T1000 (cell line): ENCODE data around the gene TENM4.
A peak's percentile ranks its signal among the peaks of the same experiment; 100 is the strongest.

Experiments used
- DNase-seq: peaks from one replicate; lab custom pipeline; 2025; ENCODE audit warnings: mixed read lengths; lab: John Stamatoyannopoulos, UW

Gene TENM4

DNA sequence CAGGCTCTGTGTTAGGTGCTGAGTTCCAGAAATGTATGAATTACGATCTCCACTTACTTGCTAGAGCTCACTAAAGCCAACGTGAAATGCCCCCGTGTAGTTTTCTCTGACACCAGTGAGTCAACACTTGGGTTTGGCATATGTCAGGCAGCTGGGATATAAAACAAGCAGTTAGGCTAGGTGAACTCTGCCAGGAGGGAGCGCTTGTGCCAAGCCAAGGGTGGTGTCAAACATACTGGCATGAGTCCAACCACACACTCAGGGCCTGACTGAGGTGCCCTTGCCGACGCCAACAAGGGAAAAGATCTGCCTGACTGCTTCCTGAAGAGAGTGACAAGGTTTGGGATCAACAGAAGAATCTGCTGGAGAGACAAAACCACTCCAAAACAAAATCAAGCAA lies 698.4 kb downstream of the TENM4 start:
- DNase-seq = no peak

DNA sequence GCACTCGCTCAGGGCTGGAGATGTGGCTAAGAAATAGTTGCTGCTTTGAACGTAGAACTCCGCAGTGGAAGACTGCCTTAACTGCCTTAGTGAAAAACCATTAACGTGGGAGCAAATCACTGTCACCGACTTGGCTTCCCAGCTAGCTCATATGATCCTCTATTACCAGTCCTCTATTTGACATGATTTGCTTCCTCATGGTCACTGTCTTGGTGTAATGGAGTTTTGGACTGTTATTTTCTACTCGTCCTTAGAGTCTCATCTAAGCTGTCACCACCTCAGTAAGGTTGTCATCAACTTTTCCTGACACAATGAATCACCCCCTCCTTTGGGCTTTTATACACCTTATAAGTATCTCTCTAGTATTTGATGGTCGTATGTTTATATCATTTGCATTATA lies 699.1 kb downstream of the TENM4 start:
- no peak for DNase-seq

DNA sequence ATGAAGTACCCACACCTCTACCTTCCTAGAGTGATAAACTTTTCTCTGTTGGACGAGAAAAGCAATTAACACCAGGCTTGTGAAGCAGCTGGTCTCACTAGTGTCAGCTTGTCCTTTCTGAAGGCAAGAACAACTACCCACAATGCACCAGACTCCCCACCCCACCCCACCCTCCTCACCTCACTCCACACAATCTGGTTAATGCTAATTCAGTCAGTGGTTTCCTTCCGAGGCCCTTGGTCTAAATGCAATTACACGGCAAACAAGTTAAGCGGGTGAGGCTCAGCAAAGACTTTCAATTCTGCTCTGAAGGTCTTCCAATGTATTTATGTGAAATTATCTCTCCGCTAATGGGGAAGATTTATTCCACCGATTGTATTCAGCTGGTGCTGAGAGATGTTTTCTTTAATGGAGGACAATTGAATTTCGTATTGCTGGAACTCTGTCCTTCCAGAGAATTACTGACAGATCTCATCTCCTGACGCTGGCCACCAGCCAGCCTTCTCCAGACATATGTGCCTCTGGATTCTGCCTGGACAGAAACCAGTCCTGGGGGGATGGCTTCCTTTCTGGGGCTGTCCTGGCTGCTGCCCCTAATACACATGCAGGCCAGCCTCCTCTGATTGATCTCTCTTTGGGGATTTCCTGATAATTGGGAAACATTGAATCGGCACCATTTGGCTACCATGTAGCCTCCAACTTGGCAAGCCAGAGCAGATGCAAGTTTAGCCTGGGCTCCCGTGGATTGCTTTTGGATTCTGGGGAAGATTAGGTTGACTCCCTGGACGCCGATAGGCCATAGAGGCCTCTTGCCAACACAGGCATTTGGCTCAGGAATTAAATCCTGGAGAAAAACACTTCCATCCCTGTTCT lies 700.4 kb downstream of the TENM4 start:
- DNase-seq = no peak

DNA sequence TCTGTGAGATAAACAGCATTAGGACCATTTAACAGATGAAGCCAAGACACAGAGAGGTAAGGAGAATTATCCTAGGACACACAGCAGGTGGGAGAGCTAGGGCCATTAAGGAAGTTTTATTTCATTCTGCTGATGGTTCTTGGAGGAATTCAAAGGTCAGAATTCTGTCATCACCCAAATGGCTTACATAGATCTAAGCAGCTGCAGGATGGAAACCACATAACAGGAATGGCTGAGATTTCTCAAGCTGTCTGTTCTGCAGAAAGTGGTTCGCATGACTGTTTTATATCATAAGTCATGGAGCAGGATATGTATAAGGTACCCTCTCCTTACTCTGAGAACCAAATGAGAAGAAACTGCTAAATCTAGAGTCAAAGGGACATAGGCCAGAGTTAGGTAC lies 702.9 kb downstream of the TENM4 start:
- no peak for DNase-seq

DNA sequence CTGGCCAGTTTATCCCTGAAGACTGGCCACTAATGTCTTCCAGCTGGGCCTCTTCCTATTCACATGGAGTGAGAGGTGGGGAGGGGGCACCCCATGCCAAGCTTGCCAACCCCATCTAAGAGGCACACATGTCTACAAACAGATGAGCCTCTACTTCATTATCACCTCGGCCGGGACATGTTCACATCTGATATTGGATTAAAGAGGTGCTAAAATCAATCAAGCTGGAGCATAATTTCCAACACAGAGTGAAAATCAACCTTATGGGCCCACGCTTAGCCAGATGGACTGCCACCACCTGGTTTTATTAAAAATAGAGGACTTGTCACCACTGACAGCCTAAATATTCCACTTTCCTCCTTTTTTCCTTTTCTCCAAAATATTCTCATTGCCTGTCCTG lies 703.5 kb downstream of the TENM4 start:
- no peak for DNase-seq

DNA sequence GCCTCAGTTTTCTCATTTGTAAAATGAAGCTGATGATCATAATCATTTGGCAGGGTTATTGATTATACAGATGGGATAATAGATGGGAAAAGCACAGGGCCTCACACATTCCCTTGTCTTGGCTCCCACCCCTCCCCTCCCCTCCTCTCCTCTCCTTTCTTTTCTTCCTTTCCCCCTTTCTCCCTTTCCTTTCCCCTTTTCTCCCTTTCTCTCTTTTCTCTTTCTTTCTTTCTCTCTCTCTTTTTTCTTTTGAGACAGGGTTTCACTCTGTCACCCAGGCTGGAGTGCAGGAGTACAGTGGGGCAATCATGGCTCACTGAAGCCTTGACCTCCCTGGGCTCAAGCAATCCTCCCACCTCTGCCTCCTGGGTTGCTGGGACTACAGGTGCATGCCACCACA lies 705.1 kb downstream of the TENM4 start:
- DNase-seq = no peak

DNA sequence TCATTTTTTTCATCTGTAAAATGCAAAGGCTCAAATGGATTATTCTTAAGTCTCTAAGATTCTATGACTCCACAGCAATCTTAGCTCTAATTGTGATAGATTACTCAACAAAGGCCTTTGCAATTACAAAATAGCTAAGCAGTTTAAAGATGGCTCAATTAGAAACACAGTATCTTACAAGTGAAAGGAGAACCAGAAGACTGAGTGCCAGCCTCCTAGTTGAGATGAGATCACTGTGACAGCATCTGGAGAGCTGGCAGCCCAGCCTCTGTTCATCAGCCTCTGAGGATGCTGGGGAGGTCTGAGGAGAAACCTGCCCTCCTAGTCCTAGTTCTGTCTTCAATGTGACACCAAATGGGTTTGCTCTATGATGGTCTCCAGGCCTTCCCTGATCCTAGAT lies 707.8 kb downstream of the TENM4 start:
- no peak for DNase-seq

DNA sequence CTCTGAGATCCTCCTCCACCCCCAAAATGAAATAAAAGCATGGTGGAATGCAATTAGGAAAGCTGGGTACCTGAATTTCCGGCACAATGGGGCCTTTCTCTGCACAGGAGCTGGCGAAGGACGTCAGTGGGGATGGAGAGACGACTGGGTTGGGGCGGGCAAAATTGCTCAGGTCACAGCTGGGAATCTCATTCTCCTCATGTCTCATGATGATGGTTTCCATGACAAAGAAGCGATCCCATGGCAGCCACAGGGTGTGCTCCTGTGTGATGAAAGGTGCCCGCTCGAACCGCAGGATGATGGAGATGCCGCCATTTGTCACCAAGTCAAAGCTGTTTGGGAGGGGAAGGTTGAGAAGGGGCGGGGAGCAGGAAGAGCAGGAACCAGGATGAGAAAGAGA lies 708.6 kb downstream of the TENM4 start:
- DNase-seq = no peak

DNA sequence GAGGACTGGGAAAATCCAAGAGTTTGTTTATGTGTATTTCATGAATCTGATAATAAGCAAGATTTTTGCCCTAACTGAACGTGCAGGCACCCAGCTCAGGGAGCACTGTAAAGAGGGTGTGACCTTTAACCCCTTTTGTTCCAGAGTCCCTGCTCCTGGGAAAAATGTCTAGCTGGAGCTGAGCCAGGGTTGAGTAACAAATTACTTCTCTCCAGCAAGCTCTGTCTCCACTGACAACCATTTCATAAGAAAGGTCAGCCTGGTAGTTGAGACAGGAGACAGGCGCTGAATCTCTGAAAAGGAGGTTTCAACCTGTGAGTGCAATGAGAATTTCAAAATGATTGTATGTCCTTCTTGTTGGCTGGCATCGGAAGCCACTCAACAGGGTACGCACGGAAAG lies 709.8 kb downstream of the TENM4 start:
- DNase-seq = no peak

DNA sequence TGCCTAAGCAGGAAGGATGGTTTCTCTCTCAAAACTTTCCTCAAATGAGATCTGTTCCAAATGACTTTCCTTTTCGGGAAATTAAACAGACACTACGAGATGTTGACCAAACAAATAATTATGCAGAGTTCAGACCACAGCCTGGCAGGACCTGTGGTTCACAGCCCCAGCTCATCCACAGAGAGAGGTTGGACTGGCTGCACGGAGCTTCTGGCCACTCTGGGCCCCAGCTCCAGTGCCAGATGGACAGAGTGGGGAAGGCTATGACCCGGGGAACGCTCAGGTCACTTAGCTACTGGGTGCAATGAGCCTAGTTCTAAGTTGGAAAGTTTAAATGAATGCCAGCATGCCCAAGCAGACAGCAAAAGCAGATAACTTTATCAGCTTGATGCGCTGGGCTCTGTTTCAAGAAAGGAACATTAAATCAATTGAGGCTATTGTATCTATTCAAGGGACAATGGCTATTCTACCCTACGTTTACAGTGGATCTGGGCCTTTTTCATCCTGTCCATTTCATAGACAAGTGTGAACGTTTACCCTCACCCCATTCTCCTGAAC lies 710.5 kb downstream of the TENM4 start:
- DNase-seq = no peak

DNA sequence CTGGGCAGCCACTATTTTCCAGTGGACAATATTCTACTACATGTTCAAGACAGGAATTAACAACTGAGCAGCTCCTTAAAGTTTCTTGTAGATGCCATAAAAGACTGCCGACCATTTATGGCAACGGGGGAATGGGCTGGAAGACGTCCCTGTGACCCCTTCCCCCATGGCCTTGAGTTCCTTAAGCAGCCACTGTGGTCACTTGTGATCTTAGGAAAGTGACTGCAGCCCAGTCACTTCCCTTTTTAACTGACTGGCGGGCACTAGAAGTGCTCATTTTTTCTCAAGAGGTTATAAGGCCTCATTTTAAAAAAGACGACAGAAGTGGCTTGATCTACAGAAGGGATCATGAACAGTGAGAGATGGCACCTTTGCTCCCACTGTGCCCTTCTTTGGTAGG lies 713.0 kb downstream of the TENM4 start:
- no peak for DNase-seq

DNA sequence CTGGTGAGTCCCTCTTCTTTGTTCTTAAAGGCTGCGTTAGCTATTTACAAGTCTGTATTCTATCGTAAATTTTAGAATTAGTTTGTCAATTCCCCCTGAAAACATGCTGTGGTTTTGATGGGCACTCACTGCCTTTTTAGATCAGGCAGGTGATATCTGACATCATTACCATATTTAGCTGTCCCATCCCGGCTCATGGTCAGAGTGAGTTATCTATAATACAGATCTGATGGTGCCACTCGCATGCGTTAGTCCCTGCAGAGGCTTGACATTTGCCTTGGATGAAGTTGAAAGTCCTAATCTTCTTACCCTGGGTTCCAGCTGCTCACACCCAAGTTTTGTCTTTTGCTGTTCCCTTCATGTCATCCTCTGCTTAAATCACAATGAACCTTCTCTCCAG lies 715.6 kb downstream of the TENM4 start:
- no peak for DNase-seq

DNA sequence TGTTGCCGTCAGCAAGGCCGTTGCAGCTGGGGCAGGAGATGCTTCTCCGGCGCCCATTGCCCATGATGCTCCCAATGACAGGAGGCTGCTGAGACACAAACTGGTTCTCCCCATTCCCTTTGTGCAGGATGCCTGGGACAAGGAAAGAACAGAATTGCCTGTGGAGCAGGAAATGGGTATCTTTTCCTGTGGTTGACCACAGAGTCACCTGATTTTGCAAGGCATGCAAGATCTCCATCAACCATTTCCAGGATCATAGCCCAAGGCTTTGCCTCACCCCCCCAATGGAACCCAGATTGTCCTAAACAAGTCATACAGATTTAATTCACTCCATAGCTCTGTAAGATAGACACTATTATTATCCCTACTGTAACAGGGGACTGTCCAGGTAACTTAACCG lies 718.0 kb downstream of the TENM4 start:
- no peak for DNase-seq

DNA sequence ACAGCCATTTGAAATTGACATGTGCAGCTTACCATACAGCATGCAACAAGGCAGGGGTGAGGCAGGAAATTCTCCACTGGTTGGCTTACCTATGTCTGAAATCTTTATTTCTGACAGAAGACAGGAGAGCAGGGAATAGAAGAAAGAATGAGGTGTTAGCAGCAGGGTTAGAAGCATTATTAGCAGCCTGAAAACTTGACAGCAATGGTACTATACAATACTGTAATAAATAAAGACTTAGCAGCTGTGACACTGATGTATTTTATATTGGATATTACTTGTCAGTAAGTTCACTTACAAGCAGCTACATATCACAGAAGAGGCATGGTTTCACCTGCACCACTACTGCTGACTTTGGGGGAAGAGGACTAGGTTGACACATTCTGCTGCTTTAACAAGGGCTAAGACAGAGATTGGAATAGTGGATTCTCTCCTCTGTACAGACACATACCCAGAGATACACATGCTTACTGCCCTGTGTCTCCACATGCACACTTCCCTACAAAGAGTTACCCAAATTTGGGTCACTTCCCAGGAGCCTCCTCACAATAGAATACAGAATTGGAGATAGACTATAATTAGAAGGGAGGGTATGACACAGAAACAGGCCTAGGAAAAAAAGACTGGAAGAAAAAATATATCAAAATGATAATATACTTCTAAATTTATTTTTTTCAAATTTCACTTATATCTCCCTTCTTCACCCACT lies 720.4 kb downstream of the TENM4 start:
- no peak for DNase-seq

DNA sequence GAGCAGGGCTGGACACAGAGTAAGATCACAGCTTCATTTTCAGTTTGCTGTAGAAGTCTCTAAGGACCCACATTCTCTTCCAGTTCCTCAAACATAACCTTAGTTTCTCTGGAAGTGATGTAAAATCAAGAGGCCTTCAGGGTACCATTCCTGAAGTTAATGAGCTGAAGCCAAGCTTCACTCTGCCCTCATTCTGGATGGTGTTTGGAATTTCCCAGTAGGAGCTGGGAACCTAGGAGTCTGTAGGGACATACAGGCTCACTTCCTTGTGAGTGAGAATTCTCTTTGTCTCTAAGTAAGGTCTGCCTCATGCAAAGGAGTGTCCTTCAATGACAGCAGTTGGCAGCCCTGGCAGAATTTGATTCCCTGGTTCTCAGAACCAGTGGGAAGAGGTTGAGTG lies 723.8 kb downstream of the TENM4 start:
- no peak for DNase-seq

DNA sequence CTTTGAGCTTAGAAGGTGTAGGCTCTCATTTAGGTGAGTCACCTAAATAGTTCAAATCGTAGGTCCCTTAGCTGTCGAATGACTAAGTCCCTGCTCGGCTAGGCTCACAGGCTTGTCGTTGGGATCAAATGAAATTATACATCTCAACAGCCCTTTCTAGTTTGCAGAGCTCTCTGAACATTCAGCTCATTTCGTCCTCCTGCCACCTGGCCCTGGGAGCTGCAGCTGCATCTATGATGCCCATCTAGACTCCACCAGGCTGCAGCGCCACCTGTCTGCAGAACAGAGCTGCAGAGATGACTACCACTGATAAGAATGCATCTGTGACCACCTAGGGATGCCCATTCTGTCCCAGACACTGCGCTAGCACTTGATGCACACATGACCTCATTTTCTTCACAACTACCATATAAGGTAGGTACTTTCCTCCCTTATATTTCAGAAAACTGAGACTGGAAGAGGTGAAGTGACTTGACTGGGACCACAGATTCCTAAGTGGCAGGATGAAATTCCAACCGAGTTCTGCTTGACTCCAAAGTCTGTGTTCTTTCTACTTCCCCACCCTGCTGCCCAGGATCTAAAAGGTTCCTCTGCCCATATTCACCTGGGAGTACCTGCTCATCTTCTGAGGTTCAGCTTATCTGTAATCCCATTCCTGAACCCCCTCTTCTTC lies 725.1 kb downstream of the TENM4 start:
- peak; percentile 79 for DNase-seq

DNA sequence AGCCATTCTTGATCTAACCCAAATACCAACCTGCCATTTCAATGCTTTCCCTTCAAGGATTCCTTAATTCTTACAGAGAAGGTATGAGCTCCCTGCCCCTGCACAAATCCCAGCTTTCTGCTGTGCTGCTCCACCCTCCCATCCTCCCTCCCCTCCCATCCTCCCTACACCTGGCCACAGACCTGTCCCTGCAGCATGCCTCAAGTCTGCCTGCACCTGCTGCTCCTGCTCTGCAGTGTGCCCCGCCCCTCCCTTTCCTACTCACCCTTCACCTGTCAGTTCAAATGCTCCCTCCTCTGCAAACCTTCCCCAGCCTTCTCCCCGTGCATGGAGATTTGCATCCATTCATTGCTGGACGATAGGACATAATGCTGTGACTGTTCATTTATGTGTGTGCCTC lies 726.3 kb downstream of the TENM4 start:
- DNase-seq = no peak

DNA sequence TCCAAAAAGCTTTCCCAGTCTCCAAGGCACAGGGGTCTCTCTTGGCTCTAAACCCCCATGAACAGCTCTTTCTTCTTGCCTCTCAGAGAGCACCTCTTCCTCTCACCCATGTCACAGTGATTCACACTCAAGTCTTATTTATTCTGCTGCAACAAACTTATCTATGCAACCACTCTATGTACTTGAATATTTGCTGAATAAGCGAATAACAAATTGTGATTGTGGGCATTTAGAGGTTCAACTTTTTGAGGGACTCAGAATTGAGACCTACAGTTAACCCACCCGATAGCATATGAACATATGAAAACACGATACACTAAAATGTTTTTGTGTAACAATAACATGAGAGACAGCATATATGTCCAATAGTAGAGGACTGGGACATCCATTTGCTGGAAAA lies 729.1 kb downstream of the TENM4 start:
- DNase-seq = no peak

DNA sequence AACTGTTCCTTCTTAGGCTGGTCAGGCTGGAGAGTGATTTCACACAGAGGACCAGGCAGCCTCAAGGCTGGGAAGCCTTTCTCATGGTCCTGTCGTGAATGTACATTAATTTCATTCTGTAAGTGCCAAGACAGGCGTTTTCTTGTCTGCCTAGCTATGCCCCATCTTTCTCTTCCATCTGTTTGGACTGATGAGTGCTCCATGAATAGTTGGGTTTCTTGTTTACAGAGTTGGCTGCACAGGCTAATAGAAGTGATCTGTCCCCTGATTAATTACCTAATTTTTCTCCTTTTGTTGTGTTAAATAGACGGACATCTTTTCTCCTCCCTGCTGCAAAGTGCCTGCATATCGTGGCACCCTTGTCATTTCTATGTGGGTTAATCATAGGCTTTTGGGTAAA lies 730.4 kb downstream of the TENM4 start:
- DNase-seq = no peak

DNA sequence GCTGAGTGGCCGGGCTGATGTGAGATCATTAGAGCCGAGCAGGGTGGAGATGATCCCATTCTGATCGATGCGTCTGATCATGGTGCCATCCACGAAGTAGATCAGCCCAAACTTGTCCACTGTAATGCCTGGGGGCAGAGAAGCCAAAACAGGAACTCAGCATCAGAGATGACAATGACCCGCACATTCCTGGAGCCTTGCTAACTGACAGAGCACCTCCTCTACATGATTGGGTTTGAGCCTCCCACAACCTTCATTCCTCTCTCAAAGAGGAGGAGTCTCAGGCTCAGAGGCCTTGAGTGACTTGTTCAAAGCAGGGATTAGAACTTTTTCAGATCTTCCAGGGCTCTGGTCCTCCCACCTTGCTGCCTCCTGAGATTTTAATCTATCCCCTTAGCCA lies 732.4 kb downstream of the TENM4 start:
- DNase-seq = peak; percentile 7

DNA sequence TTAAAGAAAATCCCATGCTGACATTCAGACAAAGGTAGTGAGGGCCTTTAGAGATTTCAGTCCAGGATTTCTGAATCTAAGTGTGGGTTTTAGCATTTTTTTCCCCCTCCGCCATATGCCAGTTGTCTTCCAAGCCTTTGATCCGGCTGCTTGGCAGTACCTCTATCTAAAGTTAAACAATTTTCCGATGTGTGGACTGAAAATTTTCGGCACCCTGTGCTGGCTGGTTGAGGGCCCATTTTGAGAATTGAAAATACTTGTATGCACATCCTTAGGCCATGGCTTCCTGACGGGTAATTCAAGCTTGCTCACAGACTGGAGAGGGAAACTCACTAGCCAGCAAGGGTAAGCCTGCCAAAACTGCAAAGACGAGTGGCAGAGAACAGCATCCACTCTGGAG lies 734.3 kb downstream of the TENM4 start:
- DNase-seq = no peak

DNA sequence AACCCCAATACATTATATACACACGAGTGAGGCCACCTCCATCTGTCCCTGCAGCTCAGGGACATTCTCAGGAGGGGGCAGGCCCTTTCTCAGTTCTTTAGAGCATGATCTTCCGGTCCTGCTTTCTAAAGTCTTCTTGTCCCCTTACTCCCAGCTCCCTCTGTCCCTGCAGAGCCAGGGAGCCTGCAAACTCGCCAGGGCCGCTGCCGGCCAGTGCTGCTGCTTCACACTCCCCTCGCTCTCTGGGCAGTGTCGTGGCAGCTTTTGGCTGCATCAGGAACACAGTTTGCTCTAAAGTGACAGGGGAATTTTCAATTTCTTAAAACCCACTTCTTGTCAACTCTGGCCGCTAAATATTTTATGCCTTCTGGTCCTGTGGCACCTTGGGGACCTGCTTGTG lies 736.0 kb downstream of the TENM4 start:
- DNase-seq = no peak

DNA sequence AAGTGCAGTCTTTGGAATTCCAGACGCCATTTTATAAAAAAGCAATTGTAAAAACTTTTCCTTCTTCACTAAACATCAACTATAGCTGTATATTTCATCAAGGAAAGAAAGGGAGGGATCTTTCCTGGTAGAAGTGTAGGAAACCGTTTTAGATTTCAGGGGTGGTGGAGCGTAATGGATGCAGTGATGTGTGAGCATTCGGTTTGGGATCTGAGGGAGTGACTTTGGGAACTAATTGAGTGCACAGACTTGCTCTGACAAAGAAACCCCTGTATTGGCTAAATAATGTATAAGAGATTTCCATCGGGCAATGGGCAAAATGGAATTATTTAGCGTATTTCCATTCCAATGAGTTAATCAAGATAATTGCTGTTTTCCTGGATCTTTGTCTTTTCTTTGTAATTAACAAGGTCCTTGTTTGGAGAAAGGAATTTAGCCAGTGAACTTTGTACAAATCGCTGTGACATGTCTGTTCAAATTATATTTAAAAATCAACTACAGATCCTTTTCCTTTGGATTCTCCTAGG lies 741.2 kb downstream of the TENM4 start:
- DNase-seq = no peak
